ENCODE measurements around the gene PRKACB.

- TF ChIP-seq BCL11A (IDR thresholded peaks at IDR 0.05; ENCODE audit: low read depth in 2 of 2, low read length in 2 of 2) (no peak), NANOG (IDR thresholded peaks at IDR 0.05; ENCODE audit: insufficient read depth, low read depth, low read length, poor library complexity, severe bottlenecking) (no peak), RAD21 (IDR thresholded peaks at IDR 0.05 in 1 of 2, conservative IDR thresholded peaks at IDR 0.05 in 1 of 2; ENCODE audit: low read depth in 2 of 2, low read length in 2 of 2) (no peak), JUND (IDR thresholded peaks at IDR 0.05; ENCODE audit: low read length) (no peak), POLR2AphosphoS5 (IDR thresholded peaks at IDR 0.05; ENCODE audit: low read depth, low read length) (no peak), RBBP5 (IDR thresholded peaks at IDR 0.05; ENCODE audit: borderline replicate concordance, low read depth, low read length) (no peak), EZH2 (IDR thresholded peaks at IDR 0.05; ENCODE audit: low read depth, low read length, severe bottlenecking) (no peak), CTCF (IDR thresholded peaks at IDR 0.05; ENCODE audit: control extremely low read depth in 1 of 3, insufficient read depth in 1 of 3, low read depth in 1 of 3, low read length in 3 of 3) (no peak), EP300 (IDR thresholded peaks at IDR 0.05; ENCODE audit: borderline replicate concordance in 1 of 2, low read depth in 2 of 2, low read length in 2 of 2) (no peak), TAF1 (IDR thresholded peaks at IDR 0.05; ENCODE audit: low read depth, low read length) (no peak)
Measured at GRCh38 chr1:84135341-84135740, 8.7 kb upstream of the PRKACB start.

Data from H1 (cell line).